Kidney capillary endothelial cell (primary cell): ENCODE data around the gene SP8.
"Not testable (repeated sequence)": the region's sequence is repeated elsewhere in the genome, so short reads cannot be mapped to it uniquely, and the experiment has no call there.

Experiments used
- DNase-seq: peaks from one replicate; pipeline ENCODE4 v3.0.0-alpha.2; 2018; ENCODE audit warnings: low spot score

Gene SP8

GRCh38 chr7:20786779-20787659 is at the start of gene SP8:
Gene SP8, minus strand, starts transcription at chr7:20786886. Its CDS starts 88 bp downstream, at chr7:20786798.
- DNase-seq = peak; percentile 34

DNA sequence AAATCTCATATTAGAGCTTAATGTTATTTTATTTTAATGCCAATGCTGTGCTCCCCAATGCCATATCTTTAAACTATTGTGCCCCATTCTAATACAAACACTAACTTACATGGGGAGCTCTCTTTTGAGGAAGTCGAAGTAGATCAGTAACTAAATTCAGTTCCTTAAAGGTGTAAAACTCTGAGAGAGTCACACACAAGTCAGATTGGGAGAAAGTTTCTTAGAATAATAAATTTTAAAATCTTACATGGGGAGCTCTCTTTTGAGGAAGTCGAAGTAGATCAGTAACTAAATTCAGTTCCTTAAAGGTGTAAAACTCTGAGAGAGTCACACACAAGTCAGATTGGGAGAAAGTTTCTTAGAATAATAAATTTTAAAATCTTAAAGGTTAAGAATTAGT is 49.7 kb upstream of the SP8 start:
- not testable (repeated sequence) for DNase-seq

DNA sequence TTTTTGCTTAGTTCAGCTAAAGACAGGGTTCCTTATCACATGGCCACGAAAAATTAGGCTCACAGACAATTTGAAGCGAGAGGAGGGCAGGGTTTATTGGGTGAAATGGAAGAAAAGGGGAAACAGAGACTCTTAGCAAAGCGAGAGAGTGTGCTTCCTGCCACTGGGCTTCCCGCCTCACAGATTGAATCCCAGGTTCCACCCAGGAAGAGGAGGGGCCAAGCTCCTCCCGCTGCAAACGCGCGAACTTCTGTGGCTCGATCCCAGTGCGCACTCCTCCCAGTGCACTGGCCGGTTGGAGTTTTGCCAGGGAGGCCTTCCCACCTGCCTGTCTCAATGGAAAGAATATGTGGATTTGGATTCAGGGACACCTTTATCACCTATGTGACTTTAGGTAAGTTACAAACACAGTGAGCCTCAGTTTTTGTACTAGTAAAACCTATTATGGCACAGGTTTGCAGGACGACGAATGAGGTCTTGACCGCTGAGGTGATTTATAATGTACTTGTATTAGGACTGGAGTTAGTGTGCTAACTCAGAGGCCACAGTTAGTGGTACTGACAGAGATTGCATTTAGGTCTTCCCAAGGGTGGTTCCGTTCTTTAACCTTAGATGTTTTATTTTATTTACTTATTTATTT is 48.5 kb upstream of the SP8 start:
- no peak for DNase-seq

GRCh38 chr7:20834656-20835055 is 48.0 kb upstream of the SP8 start:
- DNase-seq = no peak

DNA sequence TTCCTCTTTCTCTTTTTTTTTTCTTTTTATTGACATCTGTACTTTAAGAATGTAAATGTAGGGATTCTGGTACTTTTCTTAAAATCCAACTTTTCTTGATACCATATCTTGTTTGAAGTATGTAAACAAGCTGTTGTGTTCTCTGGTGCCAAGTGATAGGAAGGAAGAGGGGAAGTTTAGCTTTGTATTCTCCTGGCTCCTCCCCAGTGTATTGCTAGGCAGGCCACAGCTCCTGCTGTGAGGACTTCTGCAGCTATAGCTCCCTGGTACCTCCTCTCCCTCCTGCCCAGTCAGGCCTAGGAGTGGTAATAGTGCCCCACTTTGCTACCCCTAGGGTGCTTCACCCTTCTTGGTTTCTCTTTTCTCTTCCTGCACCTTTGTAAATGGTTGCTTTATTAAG is 45.3 kb upstream of the SP8 start:
- no peak for DNase-seq

GRCh38 chr7:20831451-20831850 is 44.8 kb upstream of the SP8 start:
- no peak for DNase-seq

DNA sequence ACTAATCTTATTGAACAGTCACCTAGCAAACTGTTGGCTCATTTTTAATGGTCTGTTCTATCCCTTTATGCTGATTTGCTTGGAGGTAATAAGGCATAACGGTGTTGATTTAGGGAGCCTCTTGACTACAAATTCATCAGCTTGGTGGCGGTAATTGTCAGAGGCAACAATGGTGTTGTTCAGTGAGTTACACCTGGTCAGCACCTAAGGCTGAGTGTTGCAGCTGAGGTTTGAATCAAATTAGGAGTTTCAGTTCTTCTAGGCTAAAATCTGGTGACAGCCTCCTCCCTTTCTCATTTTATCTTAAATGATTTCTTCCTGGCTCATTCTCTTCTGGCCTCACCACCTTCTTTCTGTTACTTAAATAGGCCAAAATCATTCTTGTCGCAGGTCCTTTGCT is 42.3 kb upstream of the SP8 start:
- DNase-seq = no peak

DNA sequence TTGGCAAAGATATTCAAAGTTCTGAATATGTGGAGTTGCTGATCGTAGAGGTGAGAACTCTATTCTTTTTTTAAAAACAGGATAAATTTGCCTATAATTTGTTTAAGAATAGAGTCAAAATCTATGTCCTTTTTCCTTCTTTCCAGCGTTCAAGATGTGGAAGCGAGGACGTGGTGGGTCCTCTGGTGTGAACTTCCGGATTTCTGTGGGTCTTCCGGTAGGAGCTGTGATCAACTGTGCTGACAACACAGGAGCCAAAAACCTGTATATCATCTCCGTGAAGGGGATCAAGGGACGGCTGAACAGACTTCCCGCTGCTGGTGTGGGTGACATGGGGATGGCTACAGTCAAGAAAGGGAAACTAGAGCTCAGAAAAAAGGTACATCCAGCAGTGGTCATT is 40.5 kb upstream of the SP8 start:
- DNase-seq = no peak

GRCh38 chr7:20826243-20826642 is 39.6 kb upstream of the SP8 start:
- no peak for DNase-seq

DNA sequence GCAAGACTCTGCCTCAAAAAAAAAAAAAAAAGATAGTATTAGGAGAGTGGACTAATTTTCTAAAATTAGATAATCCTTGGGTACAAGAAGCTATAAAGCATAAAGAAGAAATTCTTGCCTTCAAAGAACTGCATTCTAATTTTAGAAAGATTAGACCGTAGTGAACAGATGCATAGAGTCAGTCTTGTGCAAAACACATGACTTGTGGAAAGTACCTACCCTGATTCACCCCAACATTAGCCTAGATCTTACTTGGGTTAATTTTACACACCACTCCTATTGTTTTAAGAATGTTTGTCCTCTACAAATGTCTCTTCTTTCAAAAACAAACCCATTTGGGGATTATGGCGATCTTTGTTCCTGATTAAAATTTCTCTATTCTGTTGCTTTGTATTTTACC is 38.9 kb upstream of the SP8 start:
- DNase-seq = no peak

- DNase-seq = not testable (repeated sequence)
Observed at GRCh38 chr7:20821390-20821789, 34.7 kb upstream of the SP8 start.

GRCh38 chr7:20816372-20816959 is 29.8 kb upstream of the SP8 start:
- DNase-seq = no peak

GRCh38 chr7:20804345-20804744 is 17.7 kb upstream of the SP8 start:
- DNase-seq = no peak

DNA sequence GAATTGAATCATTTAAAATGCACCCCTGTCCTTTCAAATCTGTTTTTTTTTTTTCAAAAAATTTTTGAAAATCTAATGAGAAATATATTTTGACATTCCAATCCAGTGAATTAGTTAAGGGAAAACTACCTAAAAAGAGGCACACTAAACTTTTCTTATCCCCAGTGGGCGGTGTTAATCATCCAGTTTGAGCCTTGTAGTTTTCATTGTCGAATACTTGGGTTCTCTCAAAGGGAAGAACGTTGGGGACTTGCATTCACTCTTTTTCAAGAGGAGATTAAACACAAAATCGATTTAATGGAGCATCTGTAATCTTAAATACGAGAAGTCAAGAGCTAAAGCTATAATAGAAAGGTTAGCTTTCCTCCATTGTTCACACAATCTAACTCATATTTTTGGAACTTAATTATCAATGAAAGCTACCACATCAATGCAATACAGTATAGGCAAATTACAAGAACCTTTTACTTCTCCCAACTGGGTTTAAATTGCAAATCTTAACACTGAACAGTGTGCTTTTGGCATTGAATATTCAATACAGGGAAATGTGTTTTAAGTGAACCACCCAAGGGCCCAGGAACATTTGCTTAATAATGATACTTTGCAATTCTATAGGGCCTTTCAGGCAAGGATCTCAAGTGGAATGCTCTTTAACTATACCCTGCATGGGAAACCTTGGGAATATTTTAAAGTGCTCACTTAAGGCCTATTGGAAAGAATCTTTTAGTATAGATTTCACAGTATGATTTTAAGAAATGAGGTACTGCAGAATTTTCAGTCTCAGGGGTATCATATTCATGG is 13.1 kb upstream of the SP8 start:
- no peak for DNase-seq

- DNase-seq = no peak
Observed at GRCh38 chr7:20798694-20799121, 12.0 kb upstream of the SP8 start.

DNA sequence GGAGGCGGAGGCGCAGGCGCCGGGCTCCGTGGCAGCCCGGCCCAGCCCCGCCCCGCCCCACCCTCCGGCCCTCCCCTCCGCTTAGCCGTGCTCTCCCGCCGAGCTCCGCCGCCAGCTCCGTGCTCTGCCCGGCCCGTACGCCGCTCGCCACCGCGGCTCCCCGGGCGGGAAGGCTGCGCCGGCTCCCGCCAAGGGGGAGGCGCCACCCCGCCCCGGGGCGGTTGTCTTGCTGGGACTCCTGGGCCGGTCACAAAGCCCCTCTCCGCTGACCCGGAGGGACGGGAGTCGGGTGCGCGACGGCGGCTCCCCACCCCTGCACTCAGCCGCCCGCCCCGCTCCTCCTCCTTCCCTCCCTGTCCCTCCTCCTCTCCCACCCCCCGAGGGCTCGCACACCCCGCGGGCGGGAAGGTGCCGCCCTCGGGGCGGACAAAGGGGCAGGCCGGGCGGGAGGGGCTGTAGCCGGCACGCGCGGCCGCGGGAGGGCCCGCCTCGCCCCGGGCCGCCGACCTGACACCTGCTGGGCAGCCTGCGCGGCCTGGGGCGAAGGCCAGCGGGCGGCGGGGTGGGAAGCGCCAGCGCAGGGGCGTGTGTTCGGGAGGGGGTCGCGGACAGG is 11.5 kb upstream of the SP8 start:
- DNase-seq = no peak

DNA sequence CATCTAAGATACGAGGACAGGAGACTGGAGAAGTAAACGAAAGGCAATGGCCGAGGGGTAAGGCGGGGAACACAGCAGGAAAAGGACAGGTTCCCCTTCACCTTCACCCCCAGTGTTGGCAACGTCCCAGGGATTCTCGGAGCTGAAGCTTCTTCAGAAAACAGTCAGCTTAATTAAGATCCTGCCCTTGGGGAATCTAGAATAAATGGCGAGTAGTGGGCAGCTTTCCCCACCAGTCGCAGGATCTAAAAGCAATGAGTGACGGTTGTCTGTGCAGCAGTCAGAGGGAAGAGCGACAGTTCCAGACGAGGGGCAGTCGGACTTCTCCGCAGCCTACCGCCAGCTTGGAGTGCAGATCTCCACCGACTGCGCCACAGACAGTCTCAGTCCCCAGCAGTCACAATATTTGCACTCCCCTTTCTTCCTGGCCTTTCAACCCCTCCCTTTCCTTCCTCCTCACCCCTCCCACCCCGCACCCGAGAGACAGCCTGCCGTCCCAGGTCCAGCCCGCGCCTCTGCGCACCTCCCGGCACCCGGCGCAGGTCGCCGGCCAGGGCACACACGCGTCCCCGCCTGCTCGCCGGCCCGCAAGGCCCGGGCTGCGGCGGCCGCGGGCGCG is 10.9 kb upstream of the SP8 start:
- DNase-seq = no peak

DNA sequence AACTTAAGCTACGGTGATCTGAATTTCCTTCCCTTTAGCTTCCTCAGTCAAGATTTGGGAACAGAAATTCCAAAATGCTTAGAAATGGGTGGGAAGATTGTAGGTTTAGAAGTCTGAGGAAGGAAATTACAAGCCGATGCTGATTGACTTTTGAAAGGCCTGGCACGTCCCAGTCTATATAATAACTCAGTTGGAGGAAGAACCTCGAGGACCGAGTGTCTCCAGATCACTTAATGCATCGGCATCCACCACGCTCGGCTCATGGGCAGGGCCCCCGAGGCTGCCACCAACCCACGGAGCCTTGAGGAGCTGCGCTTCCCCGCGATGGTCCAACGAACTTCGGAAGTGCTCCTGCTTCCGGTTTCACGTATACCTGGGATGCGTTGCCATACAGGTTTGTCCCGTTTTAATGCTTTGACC is 10.4 kb upstream of the SP8 start:
- no peak for DNase-seq

DNA sequence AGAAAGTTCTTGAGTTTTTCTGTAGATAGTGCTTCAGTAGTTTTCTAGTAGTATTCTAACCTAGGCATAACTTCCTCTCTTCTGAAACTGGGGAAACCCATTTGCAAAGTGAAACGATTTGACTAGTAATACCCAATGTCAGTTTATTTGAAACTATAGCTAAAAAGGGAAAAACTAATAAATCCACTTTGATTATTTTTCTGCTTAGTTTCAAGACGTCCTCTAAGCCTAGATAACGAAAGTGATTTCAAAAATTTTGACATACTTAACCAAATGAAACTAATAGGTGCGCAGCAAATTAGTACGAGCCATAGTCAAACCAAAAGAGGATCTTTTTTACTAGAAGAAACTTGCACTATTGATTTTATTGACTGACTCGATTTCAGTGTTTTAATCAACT is 9.8 kb upstream of the SP8 start:
- no peak for DNase-seq

DNA sequence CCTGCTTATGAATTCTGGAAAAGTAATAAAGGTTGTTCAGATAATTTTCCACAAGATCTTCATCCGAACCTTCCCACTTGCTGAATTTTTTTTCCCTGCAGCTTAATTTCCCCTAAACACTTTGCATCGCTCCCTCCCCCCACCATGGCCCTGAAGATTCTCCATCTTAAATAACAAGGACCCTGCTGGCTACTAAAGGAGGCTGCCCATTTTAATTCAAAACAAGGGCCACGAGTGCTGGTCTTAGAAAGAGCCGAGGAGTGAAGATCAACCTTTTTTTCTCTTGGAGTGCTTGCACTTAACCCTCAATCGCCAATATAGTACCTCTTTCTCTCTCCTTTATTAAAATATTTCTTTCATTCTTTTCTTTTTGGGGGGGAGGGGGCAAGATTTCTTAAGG is 9.2 kb upstream of the SP8 start:
- DNase-seq = no peak

DNA sequence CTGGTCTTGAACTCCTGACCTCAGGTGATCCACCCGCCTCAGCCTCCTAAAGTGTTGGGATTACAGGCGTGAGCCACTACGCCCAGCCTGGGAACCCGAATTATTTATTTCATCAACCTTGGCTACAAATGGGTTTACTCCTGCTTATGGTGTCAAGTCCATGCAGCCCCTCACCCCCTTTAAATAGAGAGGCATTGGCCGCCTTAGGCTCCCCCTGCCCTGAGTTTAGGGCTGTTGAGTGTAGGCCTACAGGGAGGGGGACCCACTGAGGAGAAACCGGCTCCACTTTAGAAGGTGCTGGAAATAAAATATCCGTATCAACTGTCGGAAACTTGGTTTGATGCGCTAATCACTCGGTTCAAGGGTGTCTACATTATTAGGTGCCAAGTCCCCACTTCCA is 8.7 kb upstream of the SP8 start:
- no peak for DNase-seq
